ENCODE data around the gene DISP3. TPM values are rescaled to one million over a fixed set of nuclear protein-coding genes. Genes with fewer than 3 reads are reported as not detected.

DISP3 gene
- polyA plus RNA-seq, 1 donor (not counting 4 experiments of a cell fraction or from before 2014, with no cell fraction given) = not detected

GRCh38 chr1:11527541-11528452, 48.8 kb downstream of the DISP3 start:
- dilution Hi-C loops (cut with MboI; ENCODE audit: extremely low pct_ligation_motif_present, low sequenced_read_pairs) = no loop called here
- no peaks in the 10 kb centered on the region for H3K36me3 ChIP-seq (ENCODE audit: control insufficient read depth in 2 of 2, extremely low read depth in 1 of 2, insufficient read depth in 2 of 2, low read length in 2 of 2)
- DNase-seq (ENCODE audit: low read depth, low spot score) (no peak), FAIRE-seq (no peak)
- no peak overlapping the region for H3K4me2 ChIP-seq (ENCODE audit: control insufficient read depth, extremely low read depth, insufficient read depth, low read depth, low read length)
- no peaks in the 10 kb centered on the region for H3K9me1 ChIP-seq (ENCODE audit: control insufficient read depth, extremely low read depth, insufficient read depth, low read length)
- H2AFZ ChIP-seq (ENCODE audit: control insufficient read depth, low read length) = no peak overlapping the region
- H3K9ac ChIP-seq (ENCODE audit: control insufficient read depth, extremely low read depth, insufficient read depth, low read length) = no peak overlapping the region
- H3K4me3 ChIP-seq (ENCODE audit: control insufficient read depth in 2 of 3, extremely low read depth in 1 of 3, insufficient read depth in 2 of 3, low read depth in 1 of 3, low read length in 3 of 3) = no peak overlapping the region
- no peaks in the 10 kb centered on the region for H3K9me3 ChIP-seq (ENCODE audit: control insufficient read depth, low read depth, low read length)
- H4K20me1 ChIP-seq (ENCODE audit: control insufficient read depth, extremely low read depth, insufficient read depth, low read length) = no peaks in the 10 kb centered on the region
- H3K4me1 ChIP-seq (ENCODE audit: control insufficient read depth, extremely low read depth, insufficient read depth, low read length) = no peaks in the 10 kb centered on the region
- H3K27me3 ChIP-seq (ENCODE audit: control insufficient read depth, extremely low read depth, insufficient read depth, low read length) = peaks cover 6% of the 10 kb centered on the region
- H3K27ac ChIP-seq (ENCODE audit: control insufficient read depth, insufficient read depth, low read length) = no peak overlapping the region
- H3K79me2 ChIP-seq (ENCODE audit: control insufficient read depth, insufficient read depth, low read length) = no peaks in the 10 kb centered on the region
- no peak for TF ChIP-seq CTCF (optimal IDR thresholded peaks at IDR 0.05 in 1 of 3, IDR thresholded peaks at IDR 0.05 in 1 of 3, conservative IDR thresholded peaks at IDR 0.05 in 1 of 3; ENCODE audit: extremely low read depth in 1 of 3, insufficient read depth in 2 of 3, low read length in 3 of 3)
- no peak for TF ChIP-seq EZH2 (IDR thresholded peaks at IDR 0.05; ENCODE audit: low read length)

- H3K9ac ChIP-seq (ENCODE audit: control insufficient read depth, extremely low read depth, insufficient read depth, low read length) = no peak overlapping the region
- DNase-seq (ENCODE audit: low read depth, low spot score) = no peak
- H3K36me3 ChIP-seq (ENCODE audit: control insufficient read depth in 2 of 2, extremely low read depth in 1 of 2, insufficient read depth in 2 of 2, low read length in 2 of 2) = no peaks in the 10 kb centered on the region
- H4K20me1 ChIP-seq (ENCODE audit: control insufficient read depth, extremely low read depth, insufficient read depth, low read length) = no peaks in the 10 kb centered on the region
- dilution Hi-C loops (cut with MboI; ENCODE audit: extremely low pct_ligation_motif_present, low sequenced_read_pairs) = no loop called here
- peaks cover 6% of the 10 kb centered on the region for H3K27me3 ChIP-seq (ENCODE audit: control insufficient read depth, extremely low read depth, insufficient read depth, low read length)
- no peak for FAIRE-seq
- H3K79me2 ChIP-seq (ENCODE audit: control insufficient read depth, insufficient read depth, low read length) = no peaks in the 10 kb centered on the region
- H3K4me1 ChIP-seq (ENCODE audit: control insufficient read depth, extremely low read depth, insufficient read depth, low read length) = no peaks in the 10 kb centered on the region
- H3K4me2 ChIP-seq (ENCODE audit: control insufficient read depth, extremely low read depth, insufficient read depth, low read depth, low read length) = no peak overlapping the region
- no peaks in the 10 kb centered on the region for H3K9me3 ChIP-seq (ENCODE audit: control insufficient read depth, low read depth, low read length)
- H3K4me3 ChIP-seq (ENCODE audit: control insufficient read depth in 2 of 3, extremely low read depth in 1 of 3, insufficient read depth in 2 of 3, low read depth in 1 of 3, low read length in 3 of 3) = no peak overlapping the region
- H2AFZ ChIP-seq (ENCODE audit: control insufficient read depth, low read length) = no peak overlapping the region
- H3K9me1 ChIP-seq (ENCODE audit: control insufficient read depth, extremely low read depth, insufficient read depth, low read length) = no peaks in the 10 kb centered on the region
- TF ChIP-seq EZH2 (IDR thresholded peaks at IDR 0.05; ENCODE audit: low read length) (no peak), CTCF (optimal IDR thresholded peaks at IDR 0.05 in 1 of 3, IDR thresholded peaks at IDR 0.05 in 1 of 3, conservative IDR thresholded peaks at IDR 0.05 in 1 of 3; ENCODE audit: extremely low read depth in 1 of 3, insufficient read depth in 2 of 3, low read length in 3 of 3) (no peak)
- H3K27ac ChIP-seq (ENCODE audit: control insufficient read depth, insufficient read depth, low read length) = no peak overlapping the region
Measured at GRCh38 chr1:11528611-11529261, 49.8 kb downstream of the DISP3 start.
